ENCODE results near the gene GJB1. TPM values are rescaled to one million over a fixed set of nuclear protein-coding genes. Genes with fewer than 3 reads are reported as not detected.

The GJB1 gene
- total RNA-seq, 1 experiment from 2014 or later: not detected

GRCh38 chrX:71225676-71226075, 2.7 kb downstream of the GJB1 start:
- Histone ChIP-seq H3K9me3 (replicated peaks) (no peaks in the 10 kb centered on the region), H3K4me1 (replicated peaks) (no peaks in the 10 kb centered on the region), H3K36me3 (no peaks in the 10 kb centered on the region), H3K4me3 (no peak overlapping the region), H3K27ac (no peak overlapping the region), H3K27me3 (replicated peaks) (no peaks in the 10 kb centered on the region)
- DNase-seq (ENCODE audit: low read depth in 1 of 2, low spot score in 2 of 2): no peak

- Histone ChIP-seq H3K4me3 (no peak overlapping the region), H3K27me3 (replicated peaks) (no peaks in the 10 kb centered on the region), H3K4me1 (replicated peaks) (no peaks in the 10 kb centered on the region)
These were observed 4.5 kb downstream of the GJB1 start for GRCh38 chrX:71227370-71228062.

GRCh38 chrX:71228063-71228642, 5.1 kb downstream of the GJB1 start:
- no peaks in the 10 kb centered on the region for H3K27me3 ChIP-seq (replicated peaks)
- H3K27ac ChIP-seq: no peak overlapping the region
- H3K36me3 ChIP-seq: no peaks in the 10 kb centered on the region

More at GRCh38 chrX:71227370-71228062, 4.5 kb downstream of the GJB1 start:
- Histone ChIP-seq H3K9me3 (replicated peaks) (no peaks in the 10 kb centered on the region), H3K36me3 (no peaks in the 10 kb centered on the region), H3K27ac (no peak overlapping the region)
- DNase-seq (ENCODE audit: low read depth in 1 of 2, low spot score in 2 of 2): no peak

GRCh38 chrX:71235482-71235881, 12.5 kb downstream of the GJB1 start:
- H3K36me3 ChIP-seq: no peaks in the 10 kb centered on the region
- H3K9me3 ChIP-seq (replicated peaks): no peaks in the 10 kb centered on the region
- DNase-seq (ENCODE audit: low read depth in 1 of 2, low spot score in 2 of 2): no peak
- no peaks in the 10 kb centered on the region for H3K27me3 ChIP-seq (replicated peaks)
- H3K27ac ChIP-seq: no peak overlapping the region
- H3K4me3 ChIP-seq: no peak overlapping the region
- H3K4me1 ChIP-seq (replicated peaks): no peaks in the 10 kb centered on the region

More at GRCh38 chrX:71228063-71228642, 5.1 kb downstream of the GJB1 start:
- Histone ChIP-seq H3K4me3 (no peak overlapping the region), H3K9me3 (replicated peaks) (no peaks in the 10 kb centered on the region), H3K4me1 (replicated peaks) (no peaks in the 10 kb centered on the region)
- no peak for DNase-seq (ENCODE audit: low read depth in 1 of 2, low spot score in 2 of 2)

- no peak overlapping the region for H3K4me3 ChIP-seq
- no peaks in the 10 kb centered on the region for H3K27me3 ChIP-seq (replicated peaks)
- no peaks in the 10 kb centered on the region for H3K4me1 ChIP-seq (replicated peaks)
- no peak overlapping the region for H3K27ac ChIP-seq
- H3K36me3 ChIP-seq: no peaks in the 10 kb centered on the region
- no peaks in the 10 kb centered on the region for H3K9me3 ChIP-seq (replicated peaks)
- DNase-seq (ENCODE audit: low read depth in 1 of 2, low spot score in 2 of 2): no peak
These were observed 13.8 kb downstream of the GJB1 start for GRCh38 chrX:71236836-71237235.

- DNase-seq (ENCODE audit: low read depth in 1 of 2, low spot score in 2 of 2): no peak
- Histone ChIP-seq H3K36me3 (peaks cover 5% of the 10 kb centered on the region), H3K4me3 (no peak overlapping the region), H3K27ac (no peak overlapping the region), H3K4me1 (replicated peaks) (no peaks in the 10 kb centered on the region), H3K27me3 (replicated peaks) (no peaks in the 10 kb centered on the region), H3K9me3 (replicated peaks) (no peaks in the 10 kb centered on the region)
These were observed 16.8 kb downstream of the GJB1 start for GRCh38 chrX:71239781-71240180.

GRCh38 chrX:71241301-71241700, 18.3 kb downstream of the GJB1 start:
- Histone ChIP-seq H3K4me3 (no peak overlapping the region), H3K4me1 (replicated peaks) (no peaks in the 10 kb centered on the region), H3K27ac (no peak overlapping the region), H3K36me3 (peaks cover 10% of the 10 kb centered on the region), H3K9me3 (replicated peaks) (no peaks in the 10 kb centered on the region), H3K27me3 (replicated peaks) (no peaks in the 10 kb centered on the region)
- DNase-seq (ENCODE audit: low read depth in 1 of 2, low spot score in 2 of 2): no peak

GRCh38 chrX:71244359-71245128, 21.5 kb downstream of the GJB1 start:
- no peaks in the 10 kb centered on the region for H3K4me1 ChIP-seq (replicated peaks)
- H3K9me3 ChIP-seq (replicated peaks): no peaks in the 10 kb centered on the region
- no peaks in the 10 kb centered on the region for H3K27me3 ChIP-seq (replicated peaks)
- H3K27ac ChIP-seq: no peak overlapping the region
- no peak overlapping the region for H3K4me3 ChIP-seq
- DNase-seq (ENCODE audit: low read depth in 1 of 2, low spot score in 2 of 2): no peak
- H3K36me3 ChIP-seq: peaks cover 10% of the 10 kb centered on the region

- peaks cover 10% of the 10 kb centered on the region for H3K36me3 ChIP-seq
- H3K9me3 ChIP-seq (replicated peaks): no peaks in the 10 kb centered on the region
- H3K4me3 ChIP-seq: no peak overlapping the region
These were observed 22.1 kb downstream of the GJB1 start for GRCh38 chrX:71245159-71245558.

GRCh38 chrX:71250841-71251240, 27.8 kb downstream of the GJB1 start:
- no peak overlapping the region for H3K4me3 ChIP-seq
- no peak for DNase-seq (ENCODE audit: low read depth in 1 of 2, low spot score in 2 of 2)
- no peak overlapping the region for H3K27ac ChIP-seq
- H3K36me3 ChIP-seq: no peaks in the 10 kb centered on the region
- no peaks in the 10 kb centered on the region for H3K27me3 ChIP-seq (replicated peaks)
- peaks cover 16% of the 10 kb centered on the region for H3K4me1 ChIP-seq (replicated peaks)
- H3K9me3 ChIP-seq (replicated peaks): no peaks in the 10 kb centered on the region

More at GRCh38 chrX:71245159-71245558, 22.1 kb downstream of the GJB1 start:
- DNase-seq (ENCODE audit: low read depth in 1 of 2, low spot score in 2 of 2): no peak
- H3K27ac ChIP-seq: no peak overlapping the region
- H3K27me3 ChIP-seq (replicated peaks): no peaks in the 10 kb centered on the region
- no peaks in the 10 kb centered on the region for H3K4me1 ChIP-seq (replicated peaks)

- Histone ChIP-seq H3K27ac (no peak overlapping the region), H3K4me3 (no peak overlapping the region), H3K36me3 (no peaks in the 10 kb centered on the region), H3K27me3 (replicated peaks) (no peaks in the 10 kb centered on the region), H3K9me3 (replicated peaks) (no peaks in the 10 kb centered on the region), H3K4me1 (replicated peaks) (peaks cover 23% of the 10 kb centered on the region)
- no peak for DNase-seq (ENCODE audit: low read depth in 1 of 2, low spot score in 2 of 2)
These were observed 28.5 kb downstream of the GJB1 start for GRCh38 chrX:71251466-71251973.

- Histone ChIP-seq H3K4me3 (no peak overlapping the region), H3K27ac (no peak overlapping the region), H3K9me3 (replicated peaks) (no peaks in the 10 kb centered on the region), H3K36me3 (no peaks in the 10 kb centered on the region), H3K4me1 (replicated peaks) (peaks cover 24% of the 10 kb centered on the region), H3K27me3 (replicated peaks) (no peaks in the 10 kb centered on the region)
- DNase-seq (ENCODE audit: low read depth in 1 of 2, low spot score in 2 of 2): no peak
These were observed 29.2 kb downstream of the GJB1 start for GRCh38 chrX:71252221-71252620.

GRCh38 chrX:71253253-71254091, 30.4 kb downstream of the GJB1 start:
- no peaks in the 10 kb centered on the region for H3K27me3 ChIP-seq (replicated peaks)
- peaks cover 24% of the 10 kb centered on the region for H3K4me1 ChIP-seq (replicated peaks)
- H3K9me3 ChIP-seq (replicated peaks): no peaks in the 10 kb centered on the region
- H3K4me3 ChIP-seq: peak overlapping the region; percentile 74
- DNase-seq (ENCODE audit: low read depth in 1 of 2, low spot score in 2 of 2): peak; percentile 1 to 50
- H3K27ac ChIP-seq: no peak overlapping the region
- no peaks in the 10 kb centered on the region for H3K36me3 ChIP-seq

All from SJSA1 (cell line).